ENCODE results near the gene STARD3. TPM values are rescaled to one million over a fixed set of nuclear protein-coding genes. Genes with fewer than 3 reads are reported as not detected.

The STARD3 gene
- total RNA-seq, 1 experiment from 2014 or later: 61.8 TPM

GRCh38 chr17:39627047-39627711 is 9.8 kb upstream of the STARD3 start:
- H3K36me3 ChIP-seq: no peaks in the 10 kb centered on the region; the same call in 1 of the 2 replicates
- peaks cover 9% of the 10 kb centered on the region; the same call in 1 of the 2 replicates for H3K27me3 ChIP-seq
- DNase-seq: no peak
- no peaks in the 10 kb centered on the region for H3K9me3 ChIP-seq
- H3K4me3 ChIP-seq: no peak overlapping the region

- DNase-seq: no peak
- Histone ChIP-seq H3K27me3 (peaks cover 9% of the 10 kb centered on the region; the same call in 1 of the 2 replicates), H3K4me3 (no peak overlapping the region), H3K36me3 (no peaks in the 10 kb centered on the region), H3K9me3 (no peaks in the 10 kb centered on the region)
Observed at GRCh38 chr17:39627712-39628516, 9.0 kb upstream of the STARD3 start.

- H3K36me3 ChIP-seq: no peaks in the 10 kb centered on the region
- H3K4me3 ChIP-seq: no peak overlapping the region
- peaks cover 9% of the 10 kb centered on the region; the same call in 1 of the 2 replicates for H3K27me3 ChIP-seq
- no peaks in the 10 kb centered on the region for H3K9me3 ChIP-seq
- no peak for DNase-seq
Observed at GRCh38 chr17:39628655-39629493, 8.1 kb upstream of the STARD3 start.

GRCh38 chr17:39629494-39629880 is 7.5 kb upstream of the STARD3 start:
- Histone ChIP-seq H3K4me3 (no peak overlapping the region), H3K36me3 (no peaks in the 10 kb centered on the region), H3K9me3 (no peaks in the 10 kb centered on the region), H3K27me3 (peaks cover 9% of the 10 kb centered on the region; the same call in 1 of the 2 replicates)
- no peak for DNase-seq

GRCh38 chr17:39629898-39630297 is 7.0 kb upstream of the STARD3 start:
- Histone ChIP-seq H3K9me3 (no peaks in the 10 kb centered on the region), H3K4me3 (no peak overlapping the region), H3K36me3 (no peaks in the 10 kb centered on the region), H3K27me3 (peaks cover 9% of the 10 kb centered on the region; the same call in 1 of the 2 replicates)
- no peak for DNase-seq

GRCh38 chr17:39631403-39631802 is 5.5 kb upstream of the STARD3 start:
- H3K36me3 ChIP-seq: no peaks in the 10 kb centered on the region
- H3K27me3 ChIP-seq: peaks cover 9% of the 10 kb centered on the region; the same call in 1 of the 2 replicates
- no peaks in the 10 kb centered on the region for H3K9me3 ChIP-seq
- H3K4me3 ChIP-seq: no peak overlapping the region
- no peak for DNase-seq

GRCh38 chr17:39632153-39632941 is 4.6 kb upstream of the STARD3 start:
- peaks cover under 1% of the 10 kb centered on the region; the same call in 1 of the 2 replicates for H3K27me3 ChIP-seq
- no peaks in the 10 kb centered on the region for H3K9me3 ChIP-seq
- H3K4me3 ChIP-seq: no peak overlapping the region
- H3K36me3 ChIP-seq: no peaks in the 10 kb centered on the region
- no peak for DNase-seq

- DNase-seq: no peak
- H3K9me3 ChIP-seq: no peaks in the 10 kb centered on the region
- H3K4me3 ChIP-seq: no peak overlapping the region
- H3K27me3 ChIP-seq: no peaks in the 10 kb centered on the region
- no peaks in the 10 kb centered on the region; the same call in 1 of the 2 replicates for H3K36me3 ChIP-seq
Observed at GRCh38 chr17:39633570-39634183, 3.3 kb upstream of the STARD3 start.

GRCh38 chr17:39634384-39634871 is 2.5 kb upstream of the STARD3 start:
- no peak for DNase-seq
- H3K36me3 ChIP-seq: no peaks in the 10 kb centered on the region; the same call in 1 of the 2 replicates
- H3K9me3 ChIP-seq: no peaks in the 10 kb centered on the region
- no peak overlapping the region for H3K4me3 ChIP-seq
- no peaks in the 10 kb centered on the region for H3K27me3 ChIP-seq

GRCh38 chr17:39635614-39636176 is 1.2 kb upstream of the STARD3 start:
- peaks cover 3% of the 10 kb centered on the region; the same call in 1 of the 2 replicates for H3K36me3 ChIP-seq
- no peaks in the 10 kb centered on the region for H3K9me3 ChIP-seq
- H3K27me3 ChIP-seq: no peaks in the 10 kb centered on the region
- DNase-seq: no peak
- no peak overlapping the region for H3K4me3 ChIP-seq

GRCh38 chr17:39636587-39636926 is 387 bp upstream of the STARD3 start:
- H3K9me3 ChIP-seq: no peaks in the 10 kb centered on the region
- H3K27me3 ChIP-seq: no peaks in the 10 kb centered on the region
- H3K36me3 ChIP-seq: peaks cover 3% of the 10 kb centered on the region; the same call in 1 of the 2 replicates
- no peak for DNase-seq
- H3K4me3 ChIP-seq: peak overlapping the region; percentile 76

GRCh38 chr17:39638317-39638716 is 1.4 kb downstream of the STARD3 start:
- Histone ChIP-seq H3K9me3 (no peaks in the 10 kb centered on the region), H3K27me3 (no peaks in the 10 kb centered on the region), H3K4me3 (peak overlapping the region; percentile 76), H3K36me3 (peaks cover 3% of the 10 kb centered on the region; the same call in 1 of the 2 replicates)
- DNase-seq: no peak

GRCh38 chr17:39639043-39639442 is 2.1 kb downstream of the STARD3 start:
- H3K27me3 ChIP-seq: no peaks in the 10 kb centered on the region
- no peak for DNase-seq
- no peaks in the 10 kb centered on the region for H3K9me3 ChIP-seq
- no peak overlapping the region for H3K4me3 ChIP-seq
- peaks cover 3% of the 10 kb centered on the region; the same call in 1 of the 2 replicates for H3K36me3 ChIP-seq

- no peaks in the 10 kb centered on the region for H3K27me3 ChIP-seq
- H3K36me3 ChIP-seq: peaks cover 3% of the 10 kb centered on the region; the same call in 1 of the 2 replicates
- DNase-seq: no peak
- H3K4me3 ChIP-seq: no peak overlapping the region
- H3K9me3 ChIP-seq: no peaks in the 10 kb centered on the region
Observed at GRCh38 chr17:39639566-39640458, 2.9 kb downstream of the STARD3 start.
